ENCODE data around the gene MAML2. TPM values are rescaled to one million over a fixed set of nuclear protein-coding genes. Genes with fewer than 3 reads are reported as not detected.

The MAML2 gene
- total and polyA plus RNA-seq, 2 experiments from 2014 or later: 2.0 to 7.1 TPM

GRCh38 chr11:96050435-96051182 lies 292.4 kb downstream of the MAML2 start:
- Histone ChIP-seq H3K4me3 (no peak overlapping the region), H3F3A (replicated peaks; ENCODE audit: low read depth) (no peaks in the 10 kb centered on the region), H3K4me1 (ENCODE audit: insufficient read depth) (peaks cover 15% of the 10 kb centered on the region), H3K9me2 (ENCODE audit: insufficient read depth) (peaks cover 12% of the 10 kb centered on the region), H3K27me3 (ENCODE audit: insufficient read depth) (no peaks in the 10 kb centered on the region), H2AFZ (no peak overlapping the region), H3K79me2 (replicated peaks; ENCODE audit: insufficient read depth) (no peaks in the 10 kb centered on the region), H3K4me2 (no peak overlapping the region), H4K20me1 (replicated peaks; ENCODE audit: insufficient read depth) (no peaks in the 10 kb centered on the region), H3K36me3 (ENCODE audit: insufficient read depth) (no peaks in the 10 kb centered on the region), H3K27ac (ENCODE audit: low read depth) (no peak overlapping the region)
- TF ChIP-seq NANOG (IDR thresholded peaks at IDR 0.05; ENCODE audit: borderline replicate concordance): no peak
- TF ChIP-seq CREB1 (CRISPR knock-in tag; IDR thresholded peaks at IDR 0.05; ENCODE audit: low read depth): no peak
- no peak for TF ChIP-seq EZH2 (IDR thresholded peaks at IDR 0.05; ENCODE audit: low read depth, unreplicated experiment)
- TF ChIP-seq POLR2AphosphoS5 (IDR thresholded peaks at IDR 0.05; ENCODE audit: low read depth): no peak
- no peak for TF ChIP-seq JUNB (IDR thresholded peaks at IDR 0.05; ENCODE audit: unreplicated experiment)
- TF ChIP-seq STAT1 (IDR thresholded peaks at IDR 0.05; ENCODE audit: unreplicated experiment): no peak
- no peak for TF ChIP-seq EZH2phosphoT487 (IDR thresholded peaks at IDR 0.05; ENCODE audit: unreplicated experiment)
- no peak for TF ChIP-seq REST (IDR thresholded peaks at IDR 0.05; ENCODE audit: unreplicated experiment)
- no peak for TF ChIP-seq ZNF114 (CRISPR knock-in tag; IDR thresholded peaks at IDR 0.05)
- H3K4me1 Mint-ChIP-seq: peaks cover 29% of the 10 kb centered on the region
- DNase-seq (ENCODE audit: low spot score): no peak
- H3K27me3 Mint-ChIP-seq (ENCODE audit: insufficient read depth, low read depth, poor library complexity): peaks cover 5% of the 10 kb centered on the region
- H3K9me3 Mint-ChIP-seq: no peaks in the 10 kb centered on the region; the same call in 2 of the 3 replicates
- H3K27ac Mint-ChIP-seq: no peak overlapping the region
- H3K36me3 Mint-ChIP-seq (ENCODE audit: low read depth): no peaks in the 10 kb centered on the region
- no peak overlapping the region for H3K4me3 Mint-ChIP-seq
- no peak for ATAC-seq

GRCh38 chr11:96049426-96049825 lies 293.6 kb downstream of the MAML2 start:
- Mint-ChIP-seq H3K27me3 (ENCODE audit: insufficient read depth, low read depth, poor library complexity) (peaks cover 5% of the 10 kb centered on the region), H3K27ac (no peak overlapping the region), H3K9me3 (no peaks in the 10 kb centered on the region; the same call in 2 of the 3 replicates), H3K4me3 (no peak overlapping the region), H3K36me3 (ENCODE audit: low read depth) (no peaks in the 10 kb centered on the region), H3K4me1 (peaks cover 26% of the 10 kb centered on the region)
- Histone ChIP-seq H2AFZ (no peak overlapping the region), H3K4me3 (no peak overlapping the region), H3K4me2 (no peak overlapping the region), H3K27ac (ENCODE audit: low read depth) (no peak overlapping the region), H4K20me1 (replicated peaks; ENCODE audit: insufficient read depth) (no peaks in the 10 kb centered on the region), H3K9me2 (ENCODE audit: insufficient read depth) (peaks cover 12% of the 10 kb centered on the region), H3K36me3 (ENCODE audit: insufficient read depth) (no peaks in the 10 kb centered on the region), H3F3A (replicated peaks; ENCODE audit: low read depth) (no peaks in the 10 kb centered on the region), H3K4me1 (ENCODE audit: insufficient read depth) (peaks cover 13% of the 10 kb centered on the region), H3K27me3 (ENCODE audit: insufficient read depth) (no peaks in the 10 kb centered on the region), H3K79me2 (replicated peaks; ENCODE audit: insufficient read depth) (no peaks in the 10 kb centered on the region)
- DNase-seq (ENCODE audit: low spot score): no peak
- ATAC-seq: no peak
- TF ChIP-seq ZNF331 (CRISPR knock-in tag; IDR thresholded peaks at IDR 0.05; ENCODE audit: low read depth) (no peak), ZNF462 (CRISPR knock-in tag; IDR thresholded peaks at IDR 0.05) (no peak), NANOG (IDR thresholded peaks at IDR 0.05; ENCODE audit: borderline replicate concordance) (no peak), ZNF114 (CRISPR knock-in tag; IDR thresholded peaks at IDR 0.05) (no peak), JUNB (IDR thresholded peaks at IDR 0.05; ENCODE audit: unreplicated experiment) (no peak), EZH2 (IDR thresholded peaks at IDR 0.05; ENCODE audit: low read depth, unreplicated experiment) (no peak)

Data from GM23338 (cell line).